ENCODE measurements around the gene ADAP1.

ADAP1 gene

DNA sequence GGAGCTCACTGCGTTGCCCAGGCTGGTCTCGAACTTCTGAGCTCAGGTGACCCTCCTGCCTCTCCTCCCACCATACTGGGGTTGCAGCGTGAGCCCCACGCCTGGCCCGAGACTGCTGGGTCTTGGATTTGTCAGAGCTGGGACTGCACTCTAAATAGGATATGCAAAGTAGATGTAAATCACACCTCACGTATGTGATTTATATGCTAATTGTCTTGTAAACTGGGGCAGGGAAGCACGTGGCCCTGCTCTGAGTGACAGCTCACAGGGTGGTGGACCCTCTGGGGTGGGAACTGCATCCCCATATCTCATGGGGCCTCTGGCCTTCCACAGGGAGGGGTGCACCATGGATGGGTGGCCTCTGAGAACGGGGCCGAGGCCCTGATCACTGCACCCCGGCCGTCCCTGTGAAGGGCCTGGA, 44.0 kb downstream of the ADAP1 start:
- DNase-seq (ENCODE audit: low read depth in 2 of 2, low spot score in 1 of 2): no peak

- no peak for DNase-seq (ENCODE audit: low read depth in 2 of 2, low spot score in 1 of 2)
Observed at GRCh38 chr7:909358-910329, 44.8 kb downstream of the ADAP1 start.

DNA sequence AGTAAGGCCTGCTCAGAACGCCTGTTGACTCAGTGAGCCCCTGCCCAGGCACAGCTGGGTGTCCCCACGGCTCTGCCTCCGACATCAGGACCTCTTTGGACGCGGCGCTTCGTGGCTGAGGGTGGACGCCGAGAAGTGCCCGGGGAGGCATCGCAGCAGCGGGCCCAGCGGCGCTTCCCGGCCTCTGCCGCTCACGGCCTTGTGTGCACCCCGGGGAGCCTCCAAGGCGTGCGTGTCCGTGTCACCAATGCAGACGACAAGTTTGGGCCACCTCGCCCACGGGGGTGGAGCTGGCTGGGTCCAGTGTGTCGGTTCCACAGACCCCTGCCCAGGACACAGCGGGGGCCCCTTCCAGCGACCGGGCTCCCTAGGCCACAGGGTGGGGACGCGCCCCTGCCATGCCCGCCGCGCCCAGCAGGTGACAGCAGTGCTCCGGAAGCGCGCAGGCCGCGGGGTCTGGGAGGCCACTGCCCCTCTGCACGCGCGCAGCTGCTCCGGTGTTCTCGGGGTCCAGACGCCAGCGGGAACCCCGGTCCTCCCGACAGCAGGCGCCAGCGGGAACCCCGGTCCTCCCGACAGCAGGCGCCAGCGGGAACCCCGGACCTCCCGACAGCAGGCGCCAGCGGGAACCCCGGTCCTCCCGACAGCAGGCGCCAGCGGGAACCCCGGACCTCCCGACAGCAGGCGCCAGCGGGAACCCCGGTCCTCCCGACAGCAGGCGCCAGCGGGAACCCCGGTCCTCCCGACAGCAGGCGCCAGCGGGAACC, 45.7 kb downstream of the ADAP1 start:
- DNase-seq (ENCODE audit: low read depth in 2 of 2, low spot score in 1 of 2): peak in 1 of 2 donors; percentile 42

DNA sequence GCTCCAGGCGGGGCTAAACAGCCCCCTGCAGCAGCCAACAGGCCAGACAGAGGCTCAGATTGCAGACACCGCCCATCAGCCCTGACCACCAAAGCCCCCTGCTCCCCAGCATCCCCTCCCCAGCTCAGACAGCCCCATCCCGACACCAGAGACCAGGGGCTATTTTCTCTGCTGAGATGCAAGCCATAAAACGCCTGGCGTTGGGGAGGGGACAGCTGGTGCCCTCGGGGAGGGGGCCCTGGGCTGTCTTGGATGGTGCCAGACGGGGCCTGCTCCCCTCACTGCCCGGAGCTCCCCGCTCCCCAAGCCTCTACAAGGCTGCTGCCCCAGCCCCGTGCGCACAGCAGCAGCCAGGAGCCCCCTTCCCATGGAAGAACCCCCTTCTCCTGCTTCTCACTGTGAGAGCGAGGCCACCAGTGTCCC, 46.3 kb downstream of the ADAP1 start:
- DNase-seq (ENCODE audit: low read depth in 2 of 2, low spot score in 1 of 2): no peak

GRCh38 chr7:907158-907980, 47.1 kb downstream of the ADAP1 start:
- no peak for DNase-seq (ENCODE audit: low read depth in 2 of 2, low spot score in 1 of 2)

- no peak for DNase-seq (ENCODE audit: low read depth in 2 of 2, low spot score in 1 of 2)
Observed at GRCh38 chr7:906776-907157, 47.7 kb downstream of the ADAP1 start.

DNA sequence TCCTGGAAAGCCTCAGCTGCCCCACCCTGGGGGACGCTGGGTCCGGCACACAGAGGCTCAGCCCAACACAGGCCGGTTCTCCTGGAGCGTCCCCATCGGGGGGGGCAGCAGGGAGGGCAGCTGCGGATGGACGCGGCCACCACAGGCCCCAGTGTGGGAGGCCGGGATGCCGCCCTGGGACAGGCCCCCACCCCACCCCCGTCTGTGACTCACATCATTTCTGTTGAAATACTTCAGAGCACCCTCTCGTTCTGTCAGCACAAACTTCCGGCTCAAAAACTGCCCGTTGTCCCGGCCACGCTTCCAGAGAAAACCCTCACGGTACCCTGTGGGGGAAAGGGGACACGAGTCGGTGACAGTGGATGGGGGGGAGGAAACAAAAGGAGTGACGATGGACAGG, 49.6 kb downstream of the ADAP1 start:
- no peak for DNase-seq (ENCODE audit: low read depth in 2 of 2, low spot score in 1 of 2)

- DNase-seq (ENCODE audit: low read depth in 2 of 2, low spot score in 1 of 2): no peak
Observed at GRCh38 chr7:903921-904755, 50.3 kb downstream of the ADAP1 start.

DNA sequence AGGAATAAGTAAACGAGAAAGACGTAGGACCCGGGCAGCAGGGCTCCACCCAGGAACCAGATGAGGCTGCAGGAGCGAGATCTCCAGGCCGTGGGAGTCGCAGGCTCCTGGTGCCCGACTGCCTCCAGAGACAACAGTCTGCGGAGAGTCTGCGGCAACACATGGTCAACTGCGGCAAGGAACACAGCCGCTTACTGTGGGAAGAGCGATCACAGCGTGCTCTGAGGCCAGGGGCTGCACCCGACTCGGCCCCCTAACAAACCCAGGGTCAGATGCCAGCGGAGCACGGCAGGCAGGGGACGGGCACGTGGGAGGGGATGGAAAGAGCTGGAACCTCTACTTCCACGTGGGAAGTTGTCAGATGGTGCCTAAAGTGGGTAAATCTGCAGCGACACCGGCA, 51.5 kb downstream of the ADAP1 start:
- no peak for DNase-seq (ENCODE audit: low read depth in 2 of 2, low spot score in 1 of 2)

- no peak for DNase-seq (ENCODE audit: low read depth in 2 of 2, low spot score in 1 of 2)
Observed at GRCh38 chr7:901388-902154, 52.9 kb downstream of the ADAP1 start.

GRCh38 chr7:901041-901387, 53.5 kb downstream of the ADAP1 start:
- no peak for DNase-seq (ENCODE audit: low read depth in 2 of 2, low spot score in 1 of 2)

DNA sequence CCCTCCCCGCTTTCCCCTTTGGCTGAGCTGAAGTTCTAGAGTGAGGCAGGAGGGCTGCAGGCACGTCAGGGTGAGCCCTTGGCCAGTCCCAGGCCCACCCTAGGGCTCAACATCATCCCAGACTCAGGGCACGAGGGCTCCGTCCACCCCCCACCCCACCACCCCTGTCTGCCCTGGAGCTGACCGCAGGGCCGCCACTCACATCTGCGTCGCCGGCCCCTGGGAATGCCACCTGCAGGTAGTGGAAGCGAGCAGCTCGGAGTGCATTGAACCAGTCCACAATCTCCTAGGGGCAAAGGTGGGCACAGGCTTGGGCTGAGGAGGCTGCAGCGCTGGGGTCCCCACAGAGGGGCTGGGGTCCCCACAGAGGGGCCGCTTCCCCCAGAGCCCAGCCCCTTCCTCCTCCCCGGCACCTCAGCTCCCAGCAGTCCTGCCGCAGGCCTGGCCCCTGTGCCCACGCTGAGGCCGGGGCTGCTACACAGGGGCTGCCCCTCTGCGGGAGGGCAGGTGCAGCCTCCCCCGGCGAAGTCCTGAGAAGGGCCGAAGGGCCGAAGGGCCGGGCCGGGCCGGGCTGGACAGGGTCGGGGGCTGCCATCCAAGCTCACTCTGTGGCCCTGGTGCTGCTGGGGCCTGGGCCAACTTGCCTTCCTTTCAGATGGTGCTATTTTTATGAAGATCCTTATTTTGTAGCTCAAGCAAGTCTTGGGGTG, 54.0 kb downstream of the ADAP1 start:
- no peak for DNase-seq (ENCODE audit: low read depth in 2 of 2, low spot score in 1 of 2)

- DNase-seq (ENCODE audit: low read depth in 2 of 2, low spot score in 1 of 2): no peak
Observed at GRCh38 chr7:899806-900205, 54.7 kb downstream of the ADAP1 start.

DNA sequence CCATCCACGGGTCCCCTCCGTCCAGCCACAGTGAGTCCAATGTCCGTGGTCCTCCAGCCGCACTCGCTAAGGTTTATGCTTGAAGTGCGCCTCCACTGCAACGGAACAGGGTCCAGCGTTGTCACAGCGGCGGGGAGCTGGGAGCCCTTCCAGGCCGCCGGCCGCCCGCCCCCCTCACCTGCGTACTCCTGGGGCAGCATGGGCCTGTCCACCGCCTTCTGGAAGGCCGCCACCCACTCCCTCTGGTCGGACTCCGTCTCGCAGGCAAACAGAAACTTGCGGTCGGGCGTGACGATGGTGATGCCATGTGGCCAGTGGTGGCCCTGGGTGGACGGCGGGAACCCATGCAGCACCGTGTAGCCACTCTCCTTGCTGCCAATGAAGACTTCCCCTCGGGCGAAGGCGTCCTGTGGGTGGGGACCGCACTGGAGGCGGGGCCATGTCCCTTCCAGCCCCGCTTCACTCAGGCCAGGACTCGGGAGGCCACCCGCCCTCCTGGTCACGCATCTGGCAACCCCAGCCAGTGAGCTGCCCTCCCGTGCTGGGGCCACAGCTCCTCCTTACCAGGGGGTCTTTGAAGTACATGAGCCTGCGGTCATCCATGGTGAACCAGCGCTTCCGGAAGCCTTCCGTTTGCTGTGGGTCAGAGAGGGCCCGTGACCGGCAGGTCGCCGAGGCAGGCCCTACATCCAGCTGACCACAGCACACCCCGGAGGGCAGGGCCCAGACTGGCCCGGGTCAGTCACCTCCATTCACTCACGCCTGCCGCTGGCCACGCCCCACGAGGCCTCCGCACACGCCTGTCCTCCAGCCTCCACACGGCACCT, 55.4 kb downstream of the ADAP1 start:
- DNase-seq (ENCODE audit: low read depth in 2 of 2, low spot score in 1 of 2): no peak

DNA sequence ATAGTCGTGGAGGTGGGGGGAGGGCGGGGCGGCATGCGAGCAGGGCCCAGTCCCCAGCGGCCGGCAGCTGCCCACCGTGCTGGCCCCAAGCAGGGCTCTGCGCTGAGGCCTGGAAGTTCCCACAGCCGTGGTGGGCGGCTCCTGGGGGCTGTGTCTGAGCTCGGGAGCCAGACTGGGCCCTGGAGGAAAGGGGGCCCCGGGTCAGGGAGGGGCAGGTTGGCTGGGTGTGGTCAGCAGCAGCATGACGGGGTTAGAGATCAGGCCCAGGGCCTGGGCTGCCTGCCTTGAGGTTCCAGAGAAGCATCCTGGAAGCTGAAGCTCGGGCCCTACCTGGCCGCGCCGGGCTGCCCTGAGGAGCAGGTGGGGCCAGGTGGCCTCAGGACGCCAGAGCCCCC, 56.0 kb downstream of the ADAP1 start:
- DNase-seq (ENCODE audit: low read depth in 2 of 2, low spot score in 1 of 2): no peak

DNA sequence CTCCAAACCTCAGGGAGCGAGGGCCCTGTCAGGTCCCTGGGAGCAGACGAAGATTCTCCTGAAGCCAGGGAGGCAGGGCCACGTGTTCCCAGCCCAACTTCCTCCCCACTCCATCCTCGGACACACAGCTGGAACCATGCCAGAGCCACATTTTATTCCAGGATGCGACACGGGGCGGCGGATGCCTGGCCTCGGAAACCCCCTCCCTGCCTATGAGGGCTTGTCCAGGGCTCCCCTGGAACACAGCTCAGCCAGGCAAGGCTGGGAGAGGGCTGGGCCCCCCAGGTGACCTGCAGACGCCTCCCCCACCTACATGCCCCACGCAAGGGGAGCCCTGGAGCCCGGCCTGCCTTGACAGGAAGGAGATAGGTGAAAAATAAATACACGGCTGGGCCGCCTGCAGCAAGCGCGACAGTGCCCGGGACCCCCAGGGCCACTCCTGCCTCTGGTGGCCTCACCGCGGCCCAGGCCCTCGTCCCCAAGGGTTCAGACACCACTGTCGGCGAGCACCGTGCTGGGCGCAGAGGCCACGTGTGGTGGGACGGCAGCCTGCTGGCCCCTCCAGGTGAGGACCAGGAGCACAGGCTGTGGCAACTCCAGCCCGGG, 56.6 kb downstream of the ADAP1 start:
- no peak for DNase-seq (ENCODE audit: low read depth in 2 of 2, low spot score in 1 of 2)

- DNase-seq (ENCODE audit: low read depth in 2 of 2, low spot score in 1 of 2): no peak
Observed at GRCh38 chr7:897086-897485, 57.4 kb downstream of the ADAP1 start.

All from stimulated activated CD8-positive, alpha-beta memory T cell treated with anti-CD3 and anti-CD28 coated beads, Interleukin-4, amount 100 ng/mL, for 1 hour (primary cell).